GM18873 (cell line): ENCODE results near the gene WNT3.
"Not testable (repeated sequence)": the region's sequence is repeated elsewhere in the genome, so short reads cannot be mapped to it uniquely, and the experiment has no call there.

Experiments used
- ATAC-seq: cut with Tn5 transposase; IDR thresholded peaks from one replicate; pipeline ENCODE4 v1.9.1; 2021; ENCODE audit warnings: mild to moderate bottlenecking, moderate library complexity, moderate number of reproducible peaks; ENCODE audit not compliant: unreplicated experiment, low FRiP score

The WNT3 gene

DNA sequence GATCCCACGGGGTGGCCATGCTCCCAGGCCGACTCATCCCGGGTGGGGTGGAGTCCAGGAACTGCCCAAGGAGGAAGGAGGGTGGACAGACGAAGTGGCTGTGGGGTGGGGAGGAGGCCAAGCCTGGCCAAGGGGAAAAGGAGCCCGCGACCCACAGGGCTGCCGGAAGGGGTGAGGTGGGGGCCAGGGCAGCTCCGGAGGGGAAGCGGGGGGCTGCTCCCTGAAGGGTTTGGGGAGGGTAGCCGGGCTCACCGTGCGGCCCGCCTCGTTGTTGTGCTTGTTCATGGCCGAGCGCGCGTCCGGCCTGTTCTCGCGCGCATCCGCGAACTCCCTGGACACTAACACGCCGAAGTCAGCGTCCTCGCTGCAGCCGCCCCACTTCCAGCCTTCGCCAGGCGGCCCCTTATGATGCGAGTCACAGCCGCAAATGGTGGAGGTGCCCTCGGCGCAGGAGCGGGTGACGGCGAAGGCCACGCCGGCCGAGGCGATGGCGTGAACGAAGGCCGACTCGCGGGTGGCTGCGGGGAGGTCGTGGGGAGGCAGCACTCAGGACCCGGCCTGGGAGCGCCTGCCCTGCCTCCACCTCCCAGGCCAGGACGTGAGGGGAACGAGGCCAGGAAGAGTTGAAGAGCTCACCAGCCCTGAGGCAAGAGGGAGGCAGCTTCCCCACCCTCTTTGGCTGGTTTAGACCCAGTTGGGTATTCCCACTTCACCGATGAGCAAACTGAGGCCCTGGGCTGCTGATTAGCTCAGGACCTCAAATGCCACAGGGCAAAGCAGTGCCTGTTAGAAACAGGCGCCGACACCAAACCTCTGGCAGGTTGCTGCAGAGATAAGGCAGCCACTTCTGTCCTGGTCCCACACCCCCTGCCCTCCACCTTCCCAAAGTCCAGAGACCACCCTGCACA, 48.7 kb downstream of the WNT3 start:
- ATAC-seq, result no peak

DNA sequence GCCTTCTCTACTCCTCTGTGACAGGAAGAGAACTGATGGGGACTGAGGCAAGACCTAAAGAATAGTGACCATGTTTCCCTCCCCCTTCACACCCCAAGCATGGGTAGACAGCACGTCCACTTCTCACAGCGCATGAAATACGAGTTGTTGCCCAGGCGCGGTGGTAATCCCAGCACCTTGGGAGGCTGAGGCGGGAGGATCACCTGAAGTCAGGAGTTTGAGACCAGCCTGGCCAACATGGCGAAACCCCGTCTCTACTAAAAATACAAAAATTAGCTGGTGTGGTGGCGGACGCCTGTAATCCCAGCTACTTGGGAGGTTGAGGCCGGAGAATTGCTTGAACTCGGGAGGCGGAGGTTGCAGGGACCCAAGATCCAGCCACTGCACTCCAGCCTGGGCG, 49.6 kb downstream of the WNT3 start:
- not testable (repeated sequence) for ATAC-seq

DNA sequence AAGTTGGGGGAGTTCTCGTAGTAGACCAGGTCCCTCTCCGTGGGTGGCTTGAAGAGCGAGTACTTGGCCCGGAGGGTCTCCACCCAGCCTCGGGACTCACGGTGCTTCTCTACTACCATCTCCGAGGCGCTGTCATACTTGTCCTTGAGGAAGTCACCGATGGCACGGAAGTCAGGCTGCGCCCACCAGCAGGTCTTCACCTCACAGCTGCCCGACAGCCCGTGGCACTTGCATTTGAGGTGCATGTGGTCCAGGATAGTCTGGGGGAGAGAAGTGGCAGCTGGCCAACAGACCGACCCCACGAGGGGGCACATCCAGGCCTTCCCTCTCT, 50.0 kb downstream of the WNT3 start:
- ATAC-seq, result no peak

DNA sequence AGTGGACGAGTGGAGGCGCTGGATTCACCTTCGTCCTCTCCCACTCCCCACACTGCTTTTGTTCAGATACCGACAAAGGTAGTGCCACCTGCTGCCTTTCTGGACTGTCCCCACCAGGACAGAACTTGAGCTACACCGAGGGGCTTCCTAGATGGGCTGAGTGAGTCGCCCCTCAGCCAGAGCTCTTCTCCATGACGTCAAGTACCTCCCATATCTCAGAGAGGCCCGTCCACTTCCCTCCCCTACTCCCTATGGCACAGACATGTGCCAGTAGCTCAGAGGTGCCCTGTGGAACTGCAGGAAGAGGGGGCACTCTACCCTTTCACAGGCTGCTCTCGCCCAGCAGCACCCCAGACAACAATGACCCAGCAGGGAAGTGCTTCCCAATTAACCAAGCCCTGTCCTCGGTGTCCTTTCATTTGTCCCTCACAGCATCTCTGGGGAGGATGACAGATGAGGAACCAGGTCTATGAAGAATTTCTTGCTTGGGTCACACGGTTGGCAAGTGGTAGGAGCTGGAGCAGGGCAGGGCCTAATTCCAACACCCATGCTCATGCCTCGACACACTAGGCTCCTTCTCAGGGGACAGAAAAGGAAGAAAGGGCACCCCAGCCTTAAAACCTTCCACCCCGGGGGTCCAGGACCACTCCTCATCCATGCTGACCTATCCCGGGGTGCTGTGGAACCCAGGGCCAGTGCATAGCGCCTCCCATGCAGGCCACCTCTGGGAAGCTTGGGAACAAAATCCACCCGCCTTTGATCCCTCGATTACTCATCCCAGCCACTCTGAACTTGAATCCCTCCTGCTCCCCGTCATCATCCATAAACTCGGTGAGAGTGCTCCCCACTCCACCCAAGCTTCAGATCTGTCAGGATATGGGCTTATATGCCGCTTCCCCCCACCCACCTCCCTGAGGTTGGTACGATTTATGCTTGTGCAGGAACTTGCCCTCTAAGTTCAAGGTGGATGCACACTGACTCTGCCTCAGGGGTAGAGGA, 51.7 kb downstream of the WNT3 start:
- ATAC-seq, result no peak

DNA sequence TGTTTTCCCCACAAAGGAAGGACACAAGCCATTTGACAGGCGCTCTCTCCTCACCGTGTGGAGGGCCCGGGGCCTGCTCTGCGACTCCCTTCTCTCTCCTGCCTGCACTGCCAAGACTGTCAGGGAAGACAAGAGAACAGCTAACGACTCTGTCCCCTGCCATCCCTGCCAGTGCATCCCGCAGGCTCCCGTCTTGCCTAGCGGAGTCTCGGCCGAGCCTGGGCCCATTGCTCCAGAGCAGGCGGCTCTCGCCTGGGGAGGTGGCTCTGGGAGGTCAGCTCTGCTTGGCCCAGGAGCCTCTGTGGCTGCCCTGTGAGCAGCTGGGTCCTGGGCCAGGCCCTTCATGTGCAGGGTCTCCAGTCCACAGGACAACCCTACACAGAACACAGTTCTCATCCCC, 53.0 kb downstream of the WNT3 start:
- ATAC-seq, result no peak

DNA sequence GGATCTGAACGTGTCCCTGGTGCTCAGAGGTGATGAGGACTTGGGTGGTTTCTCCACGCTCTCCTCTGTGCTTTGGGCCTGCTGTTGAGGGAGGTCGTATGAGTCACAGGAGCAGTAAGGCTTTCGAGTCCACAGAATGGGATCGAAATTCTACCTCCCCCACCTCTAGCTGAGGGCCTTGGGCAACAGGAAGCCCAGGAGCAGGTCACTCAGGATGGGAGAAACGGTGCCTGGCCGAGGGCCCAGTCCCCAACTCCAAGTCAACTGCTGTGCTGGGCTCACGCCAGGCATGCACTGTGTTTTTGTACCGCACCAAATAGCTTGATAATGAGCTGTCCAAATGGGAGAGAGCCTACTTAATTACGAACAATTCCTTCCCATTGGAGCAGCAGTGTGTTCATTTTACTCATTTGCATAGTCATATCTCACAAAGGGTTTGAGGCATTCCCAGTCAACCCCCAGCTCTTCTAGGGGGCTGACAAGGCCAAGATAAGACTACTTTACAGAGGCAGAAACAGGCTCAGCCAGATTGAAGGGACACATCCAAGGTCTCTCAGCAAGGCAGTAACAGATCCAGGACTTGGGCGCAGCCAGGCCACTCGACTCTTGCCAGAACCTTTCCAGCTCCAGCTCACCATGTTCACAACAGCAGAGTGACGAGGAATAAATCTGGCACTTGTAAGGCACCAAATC, 53.6 kb downstream of the WNT3 start:
- ATAC-seq, result no peak

DNA sequence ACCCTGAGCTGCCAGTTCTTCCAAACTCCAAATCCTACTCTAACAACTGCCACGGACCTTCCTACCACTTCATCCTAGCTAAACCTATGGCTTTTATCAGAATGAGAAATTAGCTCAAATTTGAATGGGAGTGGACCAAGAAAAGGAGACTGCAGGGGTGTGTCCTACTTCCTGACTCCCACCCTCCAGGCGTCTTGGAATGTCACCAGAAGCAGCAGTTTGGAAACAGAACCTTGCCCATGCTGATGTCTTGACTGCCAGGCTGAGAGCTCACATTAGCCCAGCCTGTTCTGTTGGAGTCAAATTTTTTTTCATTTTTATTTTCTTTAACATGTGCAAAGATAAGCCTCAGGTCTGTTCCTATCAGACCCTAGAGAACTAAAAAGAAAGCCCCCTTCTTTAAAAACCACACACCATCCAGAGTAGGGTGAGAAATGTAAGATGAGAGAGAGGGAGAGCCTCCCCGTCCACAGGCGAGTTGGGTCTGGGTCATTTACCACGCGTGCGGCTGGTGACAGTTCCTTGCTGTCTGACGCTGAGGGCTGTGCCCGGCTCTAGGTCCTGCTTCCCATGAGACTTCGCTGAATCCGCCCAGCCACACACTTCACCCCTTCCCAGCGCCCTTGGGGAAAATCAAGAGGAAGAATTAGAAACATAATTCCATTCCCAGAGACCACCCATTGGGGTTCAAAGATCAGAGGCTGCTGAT, 54.3 kb downstream of the WNT3 start:
- no peak for ATAC-seq

DNA sequence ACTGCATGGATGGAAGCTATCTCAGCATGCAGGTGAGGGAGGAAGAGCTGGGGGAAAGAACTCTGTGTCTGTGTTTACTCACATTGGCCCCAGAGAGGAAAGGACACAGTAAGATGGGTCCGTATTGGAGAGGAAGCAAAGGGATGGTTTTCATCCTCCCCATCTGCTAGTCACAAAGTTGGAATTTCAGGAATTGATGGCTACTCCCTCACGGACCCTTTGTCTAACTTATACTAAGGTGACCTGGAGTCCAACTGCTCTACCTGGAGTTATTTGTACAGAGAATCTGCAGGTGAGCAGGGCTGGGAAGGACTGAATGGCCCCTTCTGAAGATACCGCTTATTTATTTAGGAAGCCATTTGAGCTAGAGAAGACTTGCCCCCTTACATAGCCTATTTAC, 55.1 kb downstream of the WNT3 start:
- no peak for ATAC-seq

DNA sequence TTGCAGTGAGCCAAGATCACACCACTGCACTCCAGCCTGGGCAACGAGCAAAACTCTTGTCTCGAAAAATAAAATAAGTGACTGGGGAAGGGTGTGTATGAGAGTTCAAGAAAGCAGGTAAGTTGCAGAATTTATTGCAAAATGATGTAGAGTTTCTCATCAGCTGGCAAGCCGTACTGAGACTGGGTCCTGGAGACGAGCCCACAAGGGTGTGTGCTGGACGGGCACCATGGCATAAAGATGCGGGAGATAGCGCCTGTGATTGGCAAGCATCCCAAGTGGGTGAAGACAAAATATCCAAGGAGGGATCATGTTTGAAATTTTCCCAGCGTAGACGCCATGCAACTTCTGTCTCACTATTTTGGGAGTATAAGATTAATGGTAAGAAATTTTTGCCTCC, 59.4 kb downstream of the WNT3 start:
- ATAC-seq, result no peak

DNA sequence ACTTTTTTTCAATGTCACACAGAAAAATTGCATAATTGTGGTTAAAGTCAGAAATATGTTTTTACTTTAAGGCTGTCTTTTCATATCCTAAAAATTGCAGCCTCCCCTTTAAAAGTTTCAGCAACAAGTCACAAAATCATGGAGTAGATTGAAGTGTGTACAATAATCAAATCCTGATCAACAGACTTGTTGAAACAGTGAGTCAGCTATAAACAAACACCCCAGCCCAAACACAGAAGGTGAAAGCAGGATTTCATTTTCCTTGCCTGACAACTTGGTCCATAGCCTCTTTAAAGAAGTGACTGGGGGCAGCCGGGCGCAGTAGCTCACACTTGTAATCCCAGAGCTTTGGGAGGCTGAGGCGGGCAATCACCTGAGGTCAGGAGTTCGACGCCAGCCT, 59.9 kb downstream of the WNT3 start:
- ATAC-seq, result no peak

DNA sequence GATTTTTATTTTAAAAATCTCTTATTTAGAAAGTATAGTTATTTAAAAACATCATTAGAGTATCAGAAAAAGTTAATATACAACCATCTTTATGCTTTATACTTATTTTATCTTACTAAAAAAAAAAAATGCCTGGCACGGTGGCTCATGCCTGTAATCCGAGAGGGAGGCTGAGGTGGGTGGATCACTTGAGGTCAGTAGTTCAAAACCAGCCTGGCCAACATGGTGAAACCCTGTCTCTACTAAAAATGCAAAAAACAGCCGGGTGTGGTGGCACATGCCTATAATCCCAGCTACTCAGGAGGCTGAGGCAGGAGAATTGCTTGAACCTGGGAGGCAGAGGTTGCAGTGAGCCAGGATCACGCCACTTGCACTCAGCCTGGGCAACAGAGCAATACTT, 60.9 kb downstream of the WNT3 start:
- not testable (repeated sequence) for ATAC-seq

DNA sequence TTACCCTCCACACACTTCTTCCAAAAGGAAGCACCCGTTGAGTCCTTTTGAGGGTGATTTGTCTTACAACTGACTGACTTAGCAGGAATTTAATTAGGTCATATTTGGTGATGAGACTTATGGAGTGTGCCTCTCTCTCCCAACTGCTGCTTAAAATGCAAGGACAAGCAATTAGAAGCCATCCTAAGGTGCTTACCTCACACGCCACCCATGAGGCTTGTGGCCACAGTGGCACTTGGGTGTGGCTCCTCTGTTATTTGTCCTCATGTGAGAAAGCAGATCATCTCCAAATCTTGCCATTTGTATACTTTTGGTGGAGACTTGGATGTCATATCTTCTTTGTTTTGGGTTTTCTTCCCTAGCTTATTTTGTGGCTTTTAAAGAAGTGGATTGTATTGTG, 61.6 kb downstream of the WNT3 start:
- no peak for ATAC-seq

DNA sequence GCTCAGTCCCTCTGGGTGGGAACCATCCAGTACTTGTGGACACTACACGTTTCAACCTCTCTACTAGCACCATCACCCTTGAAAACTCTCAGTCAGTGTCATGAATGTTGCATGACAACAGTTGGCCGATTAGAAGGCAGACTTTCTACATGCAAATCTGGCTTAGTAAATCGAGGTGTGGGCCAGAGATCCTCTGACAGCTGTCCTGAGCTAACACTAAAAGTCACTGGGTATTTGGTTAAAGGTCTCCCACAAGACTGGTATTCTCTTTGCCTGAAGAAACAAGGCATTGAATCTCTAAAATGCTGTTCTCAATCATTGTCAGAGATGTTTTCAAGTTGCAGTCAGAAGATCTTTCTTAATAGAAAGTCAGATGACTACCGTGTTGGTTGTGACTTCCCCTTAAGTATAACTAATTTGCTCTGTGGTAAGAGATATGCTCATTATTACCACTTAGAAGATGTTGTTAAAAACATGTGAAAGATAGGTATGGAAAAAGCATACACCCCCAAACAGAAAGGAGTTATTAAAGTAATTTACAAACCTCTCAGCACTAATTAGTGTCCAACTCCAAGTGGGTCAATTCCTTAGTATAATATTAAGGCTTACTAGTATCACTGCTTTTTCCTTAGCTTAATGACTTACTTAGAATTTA, 62.3 kb downstream of the WNT3 start:
- ATAC-seq, result no peak

DNA sequence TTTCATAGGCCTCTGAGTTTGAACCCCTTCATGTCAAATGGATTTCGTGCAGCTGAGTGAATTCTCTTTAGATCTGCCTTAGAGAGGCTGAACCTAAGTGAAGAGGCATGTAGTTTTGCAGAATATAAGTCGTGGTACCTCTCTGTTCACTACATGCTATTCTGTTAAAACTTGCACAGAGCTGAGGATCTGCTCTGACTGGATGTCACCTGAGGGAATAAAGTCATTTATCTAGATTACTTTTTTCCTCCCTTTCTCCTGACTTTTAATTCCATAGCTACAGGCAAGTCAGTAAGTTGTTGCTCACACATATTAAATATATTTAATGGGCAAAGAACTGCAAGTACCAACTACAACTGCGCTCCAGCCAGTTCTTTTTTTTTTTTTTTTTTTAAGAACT, 64.7 kb downstream of the WNT3 start:
- ATAC-seq, result no peak

DNA sequence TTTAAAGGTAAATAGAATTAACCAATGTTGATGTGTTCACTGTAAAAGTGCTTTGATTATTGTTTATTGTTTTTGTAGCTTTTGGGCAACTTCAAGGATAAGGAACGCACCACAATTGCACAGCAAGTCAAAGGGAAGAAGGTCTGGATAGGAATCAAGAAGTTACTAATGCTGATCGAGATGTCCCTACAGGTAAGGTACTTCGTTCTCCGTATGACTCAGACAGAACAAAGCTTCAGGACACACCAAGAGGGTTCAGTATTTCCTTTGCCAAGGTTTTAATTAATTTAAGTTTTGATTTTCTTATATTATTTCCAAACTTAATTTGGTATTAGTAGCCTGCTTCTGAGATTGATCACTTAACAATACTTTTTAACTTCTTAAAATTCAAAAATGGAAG, 67.1 kb downstream of the WNT3 start:
- no peak for ATAC-seq

DNA sequence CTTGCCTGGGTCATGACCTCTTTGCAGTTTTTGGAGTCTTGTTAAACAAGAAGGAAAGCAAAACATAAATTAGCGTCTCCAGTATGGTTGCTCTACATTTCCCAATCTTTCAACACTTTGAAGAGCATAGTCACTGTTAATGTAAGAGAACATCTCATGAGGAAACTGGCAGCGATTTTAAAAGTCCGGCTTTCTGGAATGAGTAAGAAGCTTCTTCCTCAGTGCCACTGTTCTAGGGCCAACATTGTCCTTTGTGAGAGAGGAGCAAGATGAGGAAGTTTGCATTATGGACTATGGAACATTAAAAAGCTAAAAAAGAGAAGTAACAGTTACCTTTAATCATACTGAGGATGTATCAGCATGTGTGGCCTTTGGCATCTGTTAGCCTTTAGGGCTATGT, 73.1 kb downstream of the WNT3 start:
- ATAC-seq, result no peak

DNA sequence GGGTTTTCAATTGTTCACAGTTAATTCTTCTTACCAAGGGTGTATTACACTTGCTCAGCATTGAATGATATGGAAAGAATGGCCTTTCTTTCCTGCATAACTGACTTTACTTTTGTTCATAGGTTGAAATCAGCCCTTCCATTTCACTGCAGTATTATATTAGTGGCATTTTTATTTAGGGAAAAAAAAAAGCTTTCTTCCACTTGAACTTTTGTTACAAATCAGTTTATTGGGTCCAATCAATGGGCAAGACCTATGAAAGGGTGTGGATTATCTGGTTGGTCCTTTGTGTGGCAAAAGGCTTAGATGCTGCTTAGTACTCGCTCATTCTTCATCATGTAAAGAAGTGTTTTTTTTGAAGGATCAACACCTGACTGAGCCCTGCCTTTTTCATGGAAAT, 74.1 kb downstream of the WNT3 start:
- no peak for ATAC-seq

DNA sequence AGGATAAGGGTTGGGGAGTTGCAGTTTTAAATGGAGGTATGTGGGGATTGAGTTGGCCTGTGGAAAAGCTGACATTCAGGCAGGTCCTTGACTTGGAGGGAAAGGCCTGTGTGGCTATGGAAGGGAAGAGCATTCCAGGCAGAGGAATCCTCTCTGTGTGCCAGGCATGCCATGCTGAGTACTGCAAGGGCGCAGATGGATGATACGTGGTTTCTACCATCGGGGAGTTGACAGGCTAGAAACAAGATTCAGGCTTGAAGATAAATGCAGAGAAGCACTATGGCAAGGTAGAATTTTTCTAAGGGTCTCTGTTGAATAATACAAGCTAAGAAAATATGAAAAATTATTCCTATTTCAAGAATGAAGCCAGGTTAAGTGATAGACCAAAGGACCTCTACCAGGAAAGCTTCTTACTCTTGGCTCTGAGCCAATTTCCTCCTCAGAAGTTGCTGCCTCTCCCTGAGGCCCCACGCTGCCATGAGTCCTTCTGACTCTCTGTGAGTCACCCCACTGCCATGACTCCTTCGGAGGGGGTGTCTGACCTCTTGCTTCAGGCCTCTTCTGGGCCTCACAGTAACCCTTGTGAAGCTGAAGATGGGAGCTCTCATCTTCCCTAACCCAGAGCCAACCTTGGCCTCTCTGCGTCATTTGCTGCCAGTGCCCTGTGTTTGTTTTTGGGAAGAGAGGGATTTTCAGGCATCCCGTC, 75.8 kb downstream of the WNT3 start:
- ATAC-seq, result no peak

DNA sequence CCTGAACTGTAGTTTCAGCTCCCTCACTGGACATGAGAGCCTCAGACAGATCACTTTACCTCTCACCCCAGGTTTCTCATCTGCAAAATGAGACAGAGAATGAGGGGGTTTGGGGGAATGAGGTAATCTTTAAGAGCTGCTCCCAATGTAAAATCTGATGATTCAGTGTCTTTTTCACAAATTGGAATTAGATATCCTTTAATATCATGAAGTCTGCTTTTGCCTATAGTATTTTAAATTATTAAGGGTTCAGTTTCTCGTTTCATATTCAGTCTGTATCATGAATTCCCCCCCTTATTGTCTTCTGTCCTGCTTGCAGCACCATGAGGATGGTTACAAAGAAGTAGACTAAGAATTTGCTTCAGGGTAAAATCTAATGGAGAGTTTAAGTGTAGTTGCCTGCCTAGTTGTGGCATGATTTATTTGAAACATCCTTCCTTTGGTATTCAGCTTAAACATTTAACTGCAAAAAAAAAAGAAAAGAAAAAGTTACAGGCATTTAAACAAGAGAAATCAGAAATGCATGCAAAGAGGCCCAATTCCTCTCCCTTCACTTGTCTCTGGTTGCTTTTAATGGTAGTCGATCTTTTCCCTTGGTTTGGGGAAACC, 77.3 kb downstream of the WNT3 start:
- no peak for ATAC-seq
